Cortex of kidney (tissue), 1 donor: ENCODE results near the gene NR2F1-AS1.
"Not testable (repeated sequence)": the region's sequence is repeated elsewhere in the genome, so short reads cannot be mapped to it uniquely, and the experiment has no call there.

Experiments
- DNase-seq: peaks from one replicate; lab custom pipeline; 2025; lab: John Stamatoyannopoulos, UW

Gene NR2F1-AS1

GRCh38 chr5:93576994-93577853, 3.8 kb downstream of the NR2F1-AS1 start:
- DNase-seq: no peak

GRCh38 chr5:93575461-93576414, 5.3 kb downstream of the NR2F1-AS1 start:
- DNase-seq: no peak

- no peak for DNase-seq
Observed at GRCh38 chr5:93574491-93575305, 6.3 kb downstream of the NR2F1-AS1 start.

- DNase-seq: no peak
Observed at GRCh38 chr5:93573354-93574351, 7.4 kb downstream of the NR2F1-AS1 start.

GRCh38 chr5:93572608-93573353, 8.2 kb downstream of the NR2F1-AS1 start:
- DNase-seq: no peak

GRCh38 chr5:93572101-93572607, 8.9 kb downstream of the NR2F1-AS1 start:
- no peak for DNase-seq

- no peak for DNase-seq
Observed at GRCh38 chr5:93571114-93571949, 9.7 kb downstream of the NR2F1-AS1 start.

- no peak for DNase-seq
Observed at GRCh38 chr5:93570294-93571113, 10.5 kb downstream of the NR2F1-AS1 start.

GRCh38 chr5:93569300-93570160, 11.5 kb downstream of the NR2F1-AS1 start:
- DNase-seq: no peak

GRCh38 chr5:93567424-93567823, 13.6 kb downstream of the NR2F1-AS1 start:
- DNase-seq: no peak

- no peak for DNase-seq
Observed at GRCh38 chr5:93566091-93566490, 14.9 kb downstream of the NR2F1-AS1 start.

- no peak for DNase-seq
Observed at GRCh38 chr5:93557021-93557604, 23.9 kb downstream of the NR2F1-AS1 start.

- DNase-seq: not testable (repeated sequence)
Observed at GRCh38 chr5:93549594-93549993, 31.4 kb downstream of the NR2F1-AS1 start.

GRCh38 chr5:93545872-93546271, 35.1 kb downstream of the NR2F1-AS1 start:
- no peak for DNase-seq

- DNase-seq: no peak
Observed at GRCh38 chr5:93532370-93532769, 48.6 kb downstream of the NR2F1-AS1 start.

GRCh38 chr5:93521815-93522214, 59.2 kb downstream of the NR2F1-AS1 start:
- DNase-seq: not testable (repeated sequence)
